HG03457 (cell line): ENCODE data around the gene DPCD.
A peak's percentile ranks its signal among the peaks of the same experiment; 100 is the strongest.

Experiments used
- ATAC-seq: cut with Tn5 transposase; IDR thresholded peaks from one replicate; pipeline ENCODE4 v1.9.1; 2021; ENCODE audit warnings: moderate number of reproducible peaks; ENCODE audit not compliant: unreplicated experiment

The DPCD gene

DNA sequence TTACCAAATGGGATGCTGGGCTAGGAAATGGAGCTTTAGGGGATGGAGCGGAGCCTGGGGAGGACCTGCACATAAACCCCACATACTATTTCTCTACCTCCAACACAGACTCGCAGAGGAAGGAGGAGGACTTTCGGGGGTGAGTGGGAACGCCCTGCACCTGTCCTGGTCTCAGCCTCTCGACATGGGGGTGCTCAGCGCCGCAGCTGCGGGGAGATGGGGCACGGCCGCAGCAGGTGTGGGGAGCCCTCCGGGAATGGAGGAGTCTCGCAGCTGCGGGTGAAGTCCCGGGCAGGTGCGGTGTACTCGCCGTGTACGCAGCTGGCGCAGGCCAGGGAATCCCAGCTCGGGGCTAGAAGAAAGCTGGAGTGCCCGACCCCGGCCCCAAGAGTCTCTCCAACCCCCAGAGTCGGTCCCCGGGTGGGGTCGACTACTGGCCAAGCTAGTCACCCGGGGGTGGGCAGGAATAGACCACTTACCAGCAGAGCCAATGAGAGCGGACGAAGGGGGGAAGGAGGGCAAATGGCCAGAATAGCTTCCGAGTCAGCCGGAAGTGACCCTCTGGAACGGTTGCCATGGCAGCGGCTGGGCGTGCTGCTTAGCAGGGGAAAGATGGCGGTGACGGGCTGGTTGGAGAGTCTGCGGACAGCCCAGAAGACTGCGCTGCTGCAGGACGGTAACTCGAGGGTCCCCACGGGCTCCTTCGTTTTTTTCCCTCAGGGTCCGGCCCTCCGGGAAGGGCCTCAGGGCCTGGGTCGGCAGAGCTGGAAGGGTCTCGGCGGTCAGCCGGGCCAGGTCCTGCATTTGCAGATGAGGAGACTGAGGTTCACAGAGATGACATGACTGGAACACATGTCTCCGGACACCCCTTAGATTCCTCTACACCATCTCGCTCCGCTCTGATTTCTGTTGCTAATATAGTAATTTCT lies at the start of gene DPCD, which contains the start of gene POLL:
TSS of gene DPCD (plus strand) at position 597 of the 929 bp plus-strand sequence. CDS start at position 613, 16 bp downstream.
TSS of gene POLL (minus strand) at position 533 of the 929 bp plus-strand sequence. CDS start 897 bp downstream, outside the sequence.
- ATAC-seq: peak; percentile 80

DNA sequence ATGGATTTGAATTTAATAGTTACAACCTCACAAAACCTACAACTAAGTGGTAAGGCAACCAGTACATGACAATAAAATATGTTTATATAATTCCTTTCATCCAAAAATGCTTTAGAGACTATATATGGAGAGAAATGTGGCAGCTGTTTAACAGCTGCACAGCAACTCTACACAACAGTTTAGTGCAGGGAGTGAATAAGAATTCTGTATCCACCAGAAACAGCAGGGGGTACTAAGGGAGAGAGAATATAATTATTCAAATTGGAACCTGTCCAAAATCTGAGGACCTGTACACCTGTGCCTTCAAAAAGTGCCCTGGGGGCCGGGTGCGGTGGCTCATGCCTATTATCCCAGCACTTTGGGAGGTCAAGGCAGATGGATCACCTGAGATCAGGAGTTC lies 49.7 kb upstream of the DPCD start:
- ATAC-seq: no peak

DNA sequence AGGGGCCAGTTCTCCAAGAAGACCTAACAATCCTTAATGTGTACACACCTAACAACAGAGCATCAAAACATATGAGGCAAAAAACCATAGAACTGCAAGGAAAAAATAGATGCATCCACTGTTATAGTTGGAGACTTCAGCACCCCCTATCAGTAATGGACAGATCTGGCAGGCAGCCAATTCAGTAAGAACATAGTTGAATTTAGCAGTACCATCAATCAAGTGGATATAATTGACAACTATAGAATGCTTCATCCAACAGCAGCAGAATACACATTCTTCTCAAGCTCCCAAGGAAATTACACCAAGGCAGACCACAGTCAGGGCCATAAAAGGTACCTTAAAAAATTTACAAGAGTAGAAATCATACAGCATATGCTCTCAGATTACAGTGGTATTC lies 42.2 kb upstream of the DPCD start:
- no peak for ATAC-seq

DNA sequence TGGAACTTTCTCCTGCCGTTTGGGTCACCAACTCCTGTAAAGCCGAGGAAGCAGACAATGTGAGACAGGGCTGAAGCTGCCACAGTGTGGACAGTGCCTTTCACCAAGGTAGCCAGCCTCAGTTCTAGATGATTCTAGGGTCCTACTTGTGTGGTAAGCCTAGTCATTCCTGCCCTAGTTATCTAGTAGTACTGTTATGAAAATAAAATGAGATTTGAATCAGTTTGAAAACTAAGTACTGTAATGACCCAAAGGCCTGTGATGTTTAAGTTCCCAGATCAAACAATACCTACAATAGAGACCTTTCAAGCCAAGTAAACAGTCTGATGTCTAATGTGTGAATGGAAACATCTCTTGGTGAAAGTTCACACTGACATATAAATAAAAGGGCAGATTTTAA lies 37.2 kb upstream of the DPCD start:
- ATAC-seq: no peak

DNA sequence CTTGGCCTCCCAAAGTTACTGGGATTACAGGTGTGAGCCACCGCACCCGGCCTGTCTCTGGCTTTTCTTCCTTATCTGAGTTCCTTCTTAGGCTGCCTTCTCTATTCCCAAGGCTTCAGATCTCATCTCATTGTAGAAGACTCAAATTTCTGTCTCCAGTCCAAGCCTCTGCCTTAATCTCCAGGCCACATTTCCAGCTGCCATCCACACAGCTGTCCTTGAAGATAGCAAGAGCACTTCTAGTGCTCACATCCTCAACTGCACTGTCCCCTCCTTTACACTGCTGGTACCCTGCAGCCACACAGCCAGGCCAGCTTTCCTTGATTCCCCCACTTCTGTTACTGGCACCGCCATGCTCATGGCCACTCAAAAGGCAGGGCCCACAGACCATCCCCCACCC lies 35.7 kb upstream of the DPCD start:
- no peak for ATAC-seq

DNA sequence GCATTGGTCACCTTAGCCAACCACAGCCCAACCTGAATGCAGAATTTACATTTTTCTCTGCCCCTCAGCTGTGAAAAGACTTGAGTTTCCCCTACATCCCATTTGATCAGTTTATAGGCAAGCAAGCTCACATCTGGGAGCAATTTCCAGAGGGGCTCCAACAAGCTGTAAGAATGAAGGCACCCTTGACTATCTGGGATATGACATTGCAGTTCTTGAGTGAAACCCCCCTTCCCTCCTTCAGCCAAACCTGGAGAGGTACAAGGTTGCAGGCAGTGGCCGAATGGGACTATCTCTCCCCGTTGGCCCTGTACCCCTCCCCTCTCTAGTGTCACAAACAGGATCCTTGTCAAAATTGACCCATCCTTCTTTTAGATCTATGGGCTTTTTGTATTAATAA lies 30.6 kb upstream of the DPCD start:
- no peak for ATAC-seq

DNA sequence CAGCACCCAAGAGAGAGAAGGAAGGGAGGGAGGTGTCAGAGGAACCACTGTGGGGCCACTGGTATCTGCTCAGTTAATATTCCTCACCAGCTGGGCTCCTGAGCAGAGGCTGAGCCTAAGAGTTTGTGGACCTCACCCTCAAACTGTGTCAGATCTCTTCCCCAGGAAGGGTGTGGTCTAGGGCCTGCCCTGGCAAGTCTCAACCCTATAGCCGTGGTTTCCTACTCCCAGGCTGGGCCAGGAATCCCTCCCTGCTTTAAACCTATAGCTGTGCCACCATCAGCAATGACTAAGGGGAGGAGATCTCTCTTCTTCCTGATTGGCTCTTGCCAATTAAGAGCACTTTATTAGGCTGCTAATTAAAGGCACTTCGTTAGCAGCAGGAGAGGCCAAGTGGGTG lies 29.9 kb upstream of the DPCD start:
- no peak for ATAC-seq

DNA sequence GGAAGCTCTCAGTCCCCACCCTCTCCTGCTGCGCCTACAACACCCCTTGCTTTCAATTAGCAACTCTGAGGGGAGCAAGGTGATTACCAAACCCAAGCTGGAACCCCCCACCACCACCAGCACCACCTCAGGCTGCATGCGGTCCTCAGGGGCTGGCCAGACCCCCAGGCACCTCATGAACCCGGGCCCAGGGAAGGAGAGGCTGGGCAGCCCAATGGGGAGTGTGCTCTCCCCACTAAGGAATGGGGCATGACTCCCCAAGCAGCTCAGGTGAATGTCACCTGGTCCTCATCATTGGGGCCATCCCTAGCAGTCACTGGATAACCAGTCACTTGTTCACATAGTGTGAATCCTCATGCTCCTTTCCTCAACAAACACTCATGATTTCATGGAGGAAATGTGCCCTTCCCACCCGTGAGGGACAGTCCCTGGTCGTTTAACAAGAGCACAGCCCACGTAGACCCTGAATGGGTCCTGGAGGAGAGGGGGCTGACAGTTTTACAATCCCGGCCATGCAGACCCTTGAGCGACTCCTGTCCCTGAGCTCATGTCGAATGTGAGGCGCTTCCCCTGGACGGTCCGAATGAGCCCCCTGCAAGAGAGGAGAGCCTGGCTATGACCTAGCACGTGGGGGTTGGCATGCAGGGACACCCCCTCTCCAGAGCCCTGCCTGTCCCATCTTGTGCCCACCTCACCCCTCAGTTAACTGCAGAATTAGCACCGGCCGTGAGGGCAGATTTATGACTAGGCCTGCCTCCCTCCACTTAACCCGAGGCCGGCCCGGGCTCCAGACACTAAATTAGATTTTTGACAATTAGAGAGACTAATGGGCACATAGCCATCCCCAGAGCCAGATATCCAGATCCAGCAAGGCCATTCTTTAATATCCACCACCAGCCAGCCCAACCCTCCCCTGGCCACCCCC lies 29.2 kb upstream of the DPCD start:
- ATAC-seq: no peak

DNA sequence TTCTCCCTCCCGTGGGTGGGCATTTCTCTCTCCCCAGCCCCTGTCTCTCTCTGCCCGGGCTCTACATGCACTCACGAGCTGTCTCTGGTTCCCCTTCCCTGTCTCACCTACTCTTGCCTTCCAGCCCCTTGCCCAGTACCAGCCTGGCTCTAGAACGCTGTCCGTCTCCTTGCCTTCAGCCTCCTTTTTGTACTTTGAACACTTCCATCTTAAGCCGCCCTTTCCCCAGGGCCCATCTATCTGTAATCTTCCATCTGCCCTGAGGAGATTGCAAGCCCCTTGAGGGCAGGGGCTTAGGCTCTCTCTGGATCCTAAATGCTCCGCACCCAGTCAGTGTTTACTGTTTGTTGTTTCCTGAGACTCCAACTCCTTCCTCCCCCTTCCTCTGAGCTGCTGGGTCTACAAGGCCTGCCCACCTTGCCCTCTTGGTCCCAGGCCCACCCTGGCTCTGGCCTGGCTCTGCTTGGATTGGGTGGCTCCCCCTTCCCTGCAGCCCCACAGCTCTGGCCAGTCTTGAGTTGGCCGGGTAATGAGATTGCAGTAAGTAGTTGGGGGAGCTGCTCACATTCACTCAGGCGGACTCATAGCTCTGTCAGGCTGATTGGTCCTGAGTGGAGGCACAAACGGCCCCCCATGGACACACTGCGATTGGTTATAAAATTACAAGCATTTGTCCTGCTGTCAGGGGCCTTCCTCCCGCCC lies 28.4 kb upstream of the DPCD start:
- ATAC-seq: no peak

DNA sequence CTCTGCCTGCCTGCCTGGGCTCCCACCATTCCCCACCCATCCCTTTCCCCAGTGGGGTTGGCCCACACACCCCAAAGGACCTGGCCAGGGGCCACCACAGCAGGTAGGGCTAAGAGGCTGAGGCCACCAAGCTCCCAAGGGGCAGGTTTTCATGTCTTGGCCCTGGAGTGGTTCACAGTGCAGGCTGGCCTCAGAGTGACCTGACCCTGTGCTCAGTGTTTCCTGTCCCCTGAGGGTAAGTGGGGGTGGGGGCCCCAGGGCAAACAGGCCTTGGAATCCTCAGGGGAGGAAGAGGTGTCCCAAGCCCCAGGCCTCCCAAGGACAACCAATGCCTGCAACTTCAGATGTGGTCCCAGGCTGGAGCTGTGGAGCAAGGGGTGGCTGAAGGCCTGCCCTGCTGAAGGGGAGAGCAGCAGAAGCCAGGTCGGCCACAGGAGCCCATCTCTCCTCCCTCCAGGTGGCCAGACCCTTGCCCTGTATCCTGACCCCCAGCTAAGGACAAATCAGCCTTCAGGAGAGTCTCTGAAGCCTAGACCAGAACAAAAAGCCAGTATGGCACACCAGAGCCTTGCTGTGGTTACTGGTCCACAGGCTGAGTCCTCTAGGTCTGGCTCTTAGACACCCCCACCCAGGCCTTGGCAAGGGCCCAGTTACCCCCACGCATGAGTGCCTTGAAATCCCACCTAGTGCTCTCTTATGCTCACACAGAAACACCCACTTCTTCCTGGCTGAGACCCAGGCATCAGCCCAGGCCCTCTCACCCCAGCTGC lies 27.6 kb upstream of the DPCD start:
- ATAC-seq: no peak

DNA sequence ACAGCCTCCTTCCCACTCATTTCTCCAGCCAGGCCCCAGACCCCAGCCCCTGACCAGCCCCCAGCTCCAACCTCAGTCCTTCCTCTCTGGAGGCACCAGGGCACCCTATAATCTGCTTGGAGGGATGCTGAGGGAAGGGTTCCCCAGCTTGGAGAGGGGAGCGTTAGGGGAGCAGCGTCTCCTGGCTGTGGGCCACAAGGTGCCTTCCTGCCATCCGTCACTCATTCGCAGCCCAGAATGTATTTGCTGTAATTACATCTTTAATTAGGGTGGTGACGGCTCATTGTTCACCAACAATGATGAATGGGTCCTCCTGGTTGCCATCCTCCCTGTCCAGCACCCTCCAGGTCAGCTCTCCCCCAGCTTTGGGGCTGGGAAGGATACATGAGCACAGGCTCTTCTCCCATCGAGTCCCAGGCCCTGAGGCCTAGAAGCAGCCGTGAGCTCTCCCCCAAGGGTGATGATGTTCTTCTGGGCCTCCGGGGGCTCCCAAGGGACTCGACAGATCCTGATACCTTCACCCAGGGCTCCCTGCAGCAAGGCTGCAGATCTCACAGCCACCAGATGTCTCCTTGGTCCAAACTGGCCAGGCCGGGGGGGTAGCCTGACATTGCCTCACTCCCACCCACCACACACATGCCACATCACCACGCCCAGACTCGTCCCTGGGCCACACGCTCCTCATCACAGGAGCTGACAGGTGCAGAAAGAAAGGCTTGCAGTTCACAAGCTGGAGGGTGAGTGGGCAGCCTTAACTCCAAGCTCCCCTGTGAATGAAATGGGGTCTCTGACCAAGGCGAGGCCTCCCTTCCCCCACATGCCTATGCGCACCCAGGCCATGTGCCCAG lies 26.8 kb upstream of the DPCD start:
- ATAC-seq: no peak

DNA sequence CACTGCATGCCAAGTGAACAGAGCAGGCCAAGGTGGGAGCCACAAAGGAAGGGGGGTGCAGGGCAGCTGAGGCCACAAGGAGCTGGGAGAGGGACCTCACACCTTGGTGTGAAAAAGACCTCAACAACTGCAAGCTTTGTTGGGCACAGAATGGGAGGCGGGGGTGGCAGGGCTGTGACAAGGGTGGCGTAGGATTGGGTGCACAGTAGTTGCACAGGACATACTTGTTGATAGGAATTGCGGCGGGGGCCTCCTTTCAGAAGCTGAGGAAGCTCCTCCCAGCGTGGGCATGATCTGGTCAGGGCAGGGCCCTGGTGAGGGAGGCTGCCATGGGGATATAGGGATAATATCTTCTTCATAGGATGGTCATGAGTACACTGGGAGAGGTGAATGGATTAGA lies 25.9 kb upstream of the DPCD start:
- ATAC-seq: no peak

DNA sequence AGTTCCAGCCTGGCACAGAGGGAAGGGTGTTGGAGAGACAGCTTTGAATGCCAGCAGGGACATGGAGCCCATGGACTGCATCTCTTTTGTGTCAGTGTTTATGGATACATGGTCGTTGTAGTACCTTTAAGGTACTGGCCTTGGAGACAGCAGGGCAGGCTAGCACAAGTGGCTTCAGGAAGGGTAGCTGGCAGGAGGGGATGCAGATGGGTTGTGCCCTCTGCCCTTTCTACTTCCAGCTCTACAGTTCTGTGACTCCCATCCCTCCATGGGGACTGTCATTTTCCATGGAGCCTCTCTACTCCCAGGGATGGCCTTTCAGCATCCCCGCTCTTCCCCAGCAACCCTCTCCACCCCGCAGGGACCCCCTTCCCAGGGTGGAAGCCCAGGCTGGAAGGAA lies 25.1 kb upstream of the DPCD start:
- ATAC-seq: no peak

DNA sequence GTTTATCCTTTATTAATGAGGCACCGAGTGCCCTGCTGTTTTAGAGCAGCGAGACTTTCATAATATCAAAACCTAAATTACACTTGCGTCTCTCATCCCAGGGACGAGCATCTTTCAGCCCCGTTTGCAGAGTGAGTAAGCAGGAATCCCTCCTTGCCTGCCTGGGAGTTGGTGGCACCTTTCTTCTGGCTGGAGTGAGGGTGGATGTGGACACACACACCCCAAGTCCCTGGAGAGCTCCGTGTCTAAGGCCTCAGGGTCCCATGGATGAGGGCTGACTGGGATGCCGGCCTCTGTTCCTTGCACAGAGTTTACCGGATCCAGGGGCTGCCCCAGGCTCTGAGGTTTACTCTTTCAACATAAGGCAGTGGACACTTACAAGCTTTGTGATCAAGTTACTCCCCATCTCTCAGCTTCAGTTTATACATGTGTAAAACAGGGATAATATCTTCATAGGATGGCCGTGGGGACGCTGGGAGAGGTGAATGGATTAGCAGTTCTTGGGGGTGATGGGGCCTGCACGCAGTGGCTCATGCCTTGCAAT lies 24.6 kb upstream of the DPCD start:
- ATAC-seq: no peak

DNA sequence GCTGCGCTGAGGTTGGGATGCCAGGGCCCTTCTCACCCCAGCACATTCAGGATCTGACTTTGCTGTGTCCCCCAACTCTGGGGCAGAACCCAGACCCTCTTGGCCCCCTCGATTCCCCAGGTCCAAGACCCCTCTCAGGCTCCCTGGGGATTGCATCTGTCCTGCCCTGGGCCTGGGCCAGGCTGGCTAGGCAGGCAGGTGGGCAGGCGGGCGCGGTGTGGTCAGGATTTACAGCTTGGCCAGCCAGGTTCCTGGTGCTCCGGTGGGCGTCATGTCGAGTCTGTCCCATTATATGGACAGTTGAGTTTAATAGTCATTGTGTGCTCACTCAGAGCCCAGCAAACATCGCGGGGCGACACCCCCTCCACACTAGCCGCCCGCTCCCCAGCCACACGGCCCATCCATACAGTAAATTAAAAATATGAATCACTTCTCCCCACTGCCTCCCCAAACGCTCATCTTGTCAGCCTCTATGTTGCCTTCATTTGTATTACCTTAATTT lies 23.6 kb upstream of the DPCD start:
- ATAC-seq: no peak

DNA sequence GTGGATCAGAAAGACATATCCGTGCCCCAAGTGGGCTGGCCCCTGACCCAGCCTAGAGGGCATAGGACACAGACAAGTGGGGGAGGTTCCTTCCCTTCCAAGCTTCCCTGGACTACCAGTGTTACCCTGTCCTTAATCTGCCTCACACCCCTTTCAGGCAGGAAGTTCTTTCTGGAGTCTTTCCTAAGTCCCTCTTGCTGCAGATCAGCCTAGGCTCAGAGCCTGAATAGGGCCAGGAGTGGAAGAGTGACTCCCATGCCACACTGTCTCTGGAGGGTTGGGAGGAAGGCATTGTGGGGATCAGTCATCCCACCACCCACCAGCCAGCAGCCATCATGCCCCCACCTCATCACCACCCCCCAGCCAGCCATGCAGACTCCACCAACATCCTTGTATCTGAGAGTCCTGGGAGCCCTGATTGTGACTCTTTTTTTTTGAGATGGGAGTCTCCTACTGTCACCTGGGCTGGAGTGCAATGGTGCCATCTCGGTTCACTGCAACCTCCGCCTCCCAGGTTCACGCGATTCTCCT lies 22.7 kb upstream of the DPCD start:
- ATAC-seq: no peak

DNA sequence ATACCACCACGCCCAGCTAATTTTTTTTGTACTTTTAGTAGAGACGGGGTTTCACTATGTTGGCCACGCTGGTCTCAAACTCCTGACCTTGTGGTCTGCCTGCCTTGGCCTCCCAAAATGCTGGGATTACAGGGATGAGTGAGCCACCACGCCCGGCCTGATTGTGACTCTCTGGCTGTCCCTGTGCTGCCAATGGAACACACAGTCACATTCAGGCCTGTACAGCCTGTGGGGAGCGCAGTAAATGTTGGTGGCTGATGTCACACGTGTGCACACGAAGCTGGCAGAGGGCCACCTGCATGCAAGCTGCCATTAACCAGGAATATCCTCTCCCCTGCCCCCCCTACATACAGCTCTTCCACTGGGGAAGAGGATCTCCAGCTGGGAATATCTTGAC lies 22.2 kb upstream of the DPCD start:
- ATAC-seq: no peak

DNA sequence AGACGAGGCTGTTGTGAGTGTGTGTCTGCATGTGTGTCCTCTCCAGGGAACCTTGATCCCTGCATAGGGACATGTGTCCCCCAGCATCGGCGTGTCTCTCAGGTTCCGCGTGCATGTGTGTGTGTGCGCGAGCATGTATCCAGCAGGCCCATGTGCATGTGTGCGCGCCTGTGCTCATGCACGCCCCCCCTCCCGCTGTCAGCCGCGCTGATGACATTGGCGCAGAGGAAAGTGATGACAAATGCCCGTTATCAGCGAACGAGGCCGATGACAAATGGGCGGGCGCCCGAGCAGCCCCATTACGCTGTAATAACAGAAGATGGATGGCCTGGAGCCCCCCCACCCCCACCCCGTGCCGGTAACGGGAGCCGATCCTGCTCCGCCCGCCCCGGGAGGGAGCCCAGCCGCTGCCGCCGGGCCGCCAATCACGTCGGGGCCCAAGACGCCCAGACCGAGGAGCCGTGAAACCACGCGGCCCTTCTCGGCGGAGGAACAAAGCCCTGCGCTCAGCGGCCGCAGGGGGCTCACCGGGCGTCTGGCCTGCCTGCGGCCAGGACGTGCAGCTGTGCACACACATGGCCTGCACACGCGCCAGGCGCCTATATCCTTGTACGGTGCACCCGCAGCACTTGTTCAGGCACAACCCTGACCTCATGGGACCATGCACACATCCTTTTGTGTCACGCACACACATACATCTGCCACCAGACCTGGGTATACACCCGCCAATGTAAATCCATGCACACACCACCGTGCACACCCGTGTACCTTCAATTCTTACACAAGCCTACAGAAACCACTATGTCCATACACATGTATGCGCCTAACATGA lies 21.6 kb upstream of the DPCD start:
- ATAC-seq: no peak
